ENCODE results near the gene TFR2. TPM values are rescaled to one million over a fixed set of nuclear protein-coding genes. Genes with fewer than 3 reads are reported as not detected.

Gene TFR2
- polyA plus RNA-seq (2013, experiment 1 of 2; ENCODE audit: insufficient read length), result 2.3 TPM
- polyA plus RNA-seq (2013, experiment 2 of 2; ENCODE audit: insufficient read length), result 0.97 TPM

DNA sequence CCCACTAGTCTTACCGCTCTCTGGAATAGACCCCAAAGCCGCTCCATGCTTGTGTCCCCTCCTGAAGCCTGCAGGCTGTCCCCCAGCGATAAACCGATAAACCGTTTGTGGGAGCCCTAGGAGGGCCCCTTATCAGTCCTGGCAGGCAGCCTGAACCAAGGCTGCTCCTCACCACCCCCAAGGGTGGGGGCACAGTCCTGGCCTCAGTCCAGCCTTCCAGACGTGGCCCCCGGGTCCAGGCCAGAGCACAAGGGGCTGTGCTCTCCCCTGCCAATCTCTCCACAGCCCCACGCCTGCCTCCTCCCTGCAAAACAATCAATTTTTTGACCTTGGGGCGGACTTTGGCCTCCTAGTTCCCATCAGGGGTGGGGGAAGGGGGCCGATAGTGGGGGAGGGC lies at the start of gene TFR2:
TSS of gene TFR2 (minus strand) at position 90 of the 397 bp plus-strand sequence. CDS start at position 47, 43 bp downstream.
- no peak for DNase-seq

GRCh38 chr7:100689230-100690135 lies 48.1 kb upstream of the TFR2 start:
- no peak for DNase-seq

DNA sequence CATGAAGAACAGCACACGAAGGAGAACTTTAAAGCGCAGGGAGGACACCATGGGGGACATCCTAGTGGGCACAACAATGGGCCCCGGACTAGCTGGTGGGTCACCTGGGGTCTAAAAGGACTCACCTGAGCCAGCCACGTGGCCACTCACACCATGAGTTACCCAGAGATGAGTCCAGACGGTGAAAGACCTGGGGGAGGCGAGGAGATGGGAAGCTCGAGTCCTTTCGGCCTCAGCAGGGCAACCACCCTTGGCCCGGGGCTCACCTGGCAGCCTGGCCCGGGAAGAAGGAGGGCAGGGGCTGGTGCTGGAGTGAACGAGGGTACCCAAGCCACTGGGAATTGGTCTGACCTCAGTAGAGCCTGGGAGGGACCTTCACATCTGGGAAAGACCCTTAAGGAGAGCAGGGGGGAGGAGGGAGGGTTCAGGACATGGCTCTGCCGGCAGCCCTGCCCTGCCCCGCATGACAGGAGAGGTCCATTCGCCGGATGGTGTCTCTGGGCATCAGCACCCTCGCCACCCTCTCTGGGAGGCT lies 47.0 kb upstream of the TFR2 start:
- no peak for DNase-seq

DNA sequence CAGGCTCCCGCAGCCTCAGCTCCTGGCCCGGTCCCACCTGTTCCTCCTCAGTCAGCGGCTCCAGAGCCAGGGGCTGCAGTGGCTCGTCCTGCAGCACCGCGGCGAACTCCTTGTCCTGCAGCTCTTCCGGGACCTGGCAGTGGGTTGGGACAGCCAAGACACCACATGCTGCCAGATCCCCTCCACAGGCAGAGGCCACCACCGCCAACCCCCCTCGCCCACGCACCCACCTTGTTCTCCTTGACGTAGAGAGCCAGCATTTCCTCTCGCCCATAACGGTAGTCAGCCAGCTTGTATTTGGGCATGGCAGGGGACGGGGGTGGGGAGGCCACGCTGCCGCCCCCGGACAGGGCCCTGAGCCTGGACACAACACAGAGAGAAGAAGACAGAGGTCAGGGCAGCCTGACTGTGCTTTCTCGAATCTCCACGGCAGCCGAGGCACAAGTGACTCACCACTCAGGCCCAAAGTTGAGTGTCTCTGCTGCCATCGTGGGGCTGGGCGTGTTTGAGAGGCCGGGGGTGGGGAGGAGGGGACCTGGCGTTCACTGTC lies 46.5 kb upstream of the TFR2 start:
- no peak for DNase-seq

GRCh38 chr7:100687261-100687660 lies 45.9 kb upstream of the TFR2 start:
- no peak for DNase-seq

DNA sequence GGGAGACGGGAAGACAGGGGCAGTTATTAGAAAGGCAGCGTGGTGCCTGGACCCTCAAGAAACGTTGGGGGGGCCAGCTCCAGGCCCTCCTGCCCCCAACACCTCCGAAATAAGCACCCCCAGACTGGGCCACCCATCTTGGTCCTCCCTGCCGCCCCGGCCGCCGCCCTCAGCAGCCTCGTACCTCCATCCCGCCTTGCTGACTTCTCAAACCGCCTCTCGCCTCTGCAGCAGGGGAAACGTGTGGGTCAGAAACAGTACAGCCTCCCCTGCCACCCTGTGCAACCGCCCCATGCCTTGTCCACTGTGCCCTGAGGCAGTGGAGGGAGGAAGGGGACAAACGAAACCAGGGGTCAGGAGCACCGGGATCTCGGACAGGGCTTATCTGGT lies 45.5 kb upstream of the TFR2 start:
- no peak for DNase-seq

GRCh38 chr7:100686201-100686821 lies 45.0 kb upstream of the TFR2 start:
- DNase-seq, result no peak

- DNase-seq, result no peak
Observed at GRCh38 chr7:100685631-100686145, 44.3 kb upstream of the TFR2 start.

DNA sequence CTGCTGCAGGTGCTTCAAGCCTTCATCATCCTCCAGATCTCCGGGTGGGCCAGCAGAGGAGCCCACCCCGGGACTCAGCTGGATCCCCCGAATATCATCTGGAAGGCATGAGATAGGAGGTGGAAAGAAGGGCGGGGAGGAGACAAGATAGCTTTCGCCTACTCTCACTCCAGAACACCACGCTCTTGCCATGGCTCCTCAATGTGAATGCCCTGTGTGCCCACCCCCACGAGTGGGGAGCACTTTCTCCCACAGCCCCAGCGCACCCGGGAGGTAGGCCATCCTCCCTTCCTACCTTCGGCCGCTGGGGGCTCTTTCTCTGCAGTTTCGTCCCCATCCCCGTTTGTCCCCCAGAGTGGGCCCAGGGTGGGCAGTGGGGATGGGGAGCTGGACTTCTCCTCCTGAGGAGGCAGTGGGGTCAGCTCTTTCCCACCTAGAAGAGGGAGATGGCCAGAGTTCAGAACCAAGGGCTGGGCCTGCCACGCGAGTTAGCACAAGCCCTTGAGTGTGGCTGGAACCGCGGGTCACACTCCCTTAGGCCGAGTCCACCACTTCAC lies 43.8 kb upstream of the TFR2 start:
- DNase-seq, result no peak

- no peak for DNase-seq
Observed at GRCh38 chr7:100684534-100685042, 43.2 kb upstream of the TFR2 start.

DNA sequence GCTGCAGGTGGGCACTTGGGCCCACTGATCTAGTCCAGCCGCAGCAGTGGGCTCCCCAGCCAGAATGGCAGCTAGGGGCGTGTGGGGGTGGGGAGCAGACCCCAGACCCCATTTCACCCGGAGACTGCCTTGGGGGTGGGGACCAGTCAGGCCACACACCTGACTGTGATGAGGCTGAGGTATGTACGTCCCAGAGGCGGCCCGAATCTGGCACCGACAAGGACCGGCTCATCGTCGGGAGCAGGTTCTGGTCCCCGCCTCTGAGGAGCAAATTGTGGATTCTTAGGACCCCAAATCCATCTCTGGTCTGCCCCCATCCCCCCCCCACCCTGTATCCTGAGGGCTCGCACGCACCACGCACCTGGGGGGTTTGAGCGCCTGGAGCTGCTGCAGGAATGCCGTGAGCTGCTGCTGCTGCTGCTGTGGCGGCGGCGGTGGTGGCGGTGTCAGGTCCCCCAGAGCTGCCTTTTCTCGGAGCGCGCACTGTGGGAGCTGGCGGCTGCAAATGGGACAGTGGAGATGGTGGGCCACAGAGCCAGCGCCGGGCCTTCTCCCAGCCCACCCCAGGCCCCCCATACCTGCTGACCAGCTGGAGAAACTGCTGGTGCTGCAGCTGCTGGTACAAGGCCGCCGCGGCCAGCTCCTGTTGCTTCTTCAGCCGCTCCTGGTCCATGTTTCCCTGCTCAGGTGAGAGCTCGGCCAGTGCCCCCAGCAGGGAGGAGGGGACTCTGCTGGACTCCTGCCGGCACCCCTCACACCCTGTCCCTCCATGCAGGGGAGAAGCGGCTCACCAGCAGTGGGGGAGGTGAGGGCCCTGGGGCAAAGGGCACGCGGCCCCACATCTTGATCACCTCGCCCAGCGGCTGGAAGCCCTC lies 42.5 kb upstream of the TFR2 start:
- DNase-seq, result no peak

DNA sequence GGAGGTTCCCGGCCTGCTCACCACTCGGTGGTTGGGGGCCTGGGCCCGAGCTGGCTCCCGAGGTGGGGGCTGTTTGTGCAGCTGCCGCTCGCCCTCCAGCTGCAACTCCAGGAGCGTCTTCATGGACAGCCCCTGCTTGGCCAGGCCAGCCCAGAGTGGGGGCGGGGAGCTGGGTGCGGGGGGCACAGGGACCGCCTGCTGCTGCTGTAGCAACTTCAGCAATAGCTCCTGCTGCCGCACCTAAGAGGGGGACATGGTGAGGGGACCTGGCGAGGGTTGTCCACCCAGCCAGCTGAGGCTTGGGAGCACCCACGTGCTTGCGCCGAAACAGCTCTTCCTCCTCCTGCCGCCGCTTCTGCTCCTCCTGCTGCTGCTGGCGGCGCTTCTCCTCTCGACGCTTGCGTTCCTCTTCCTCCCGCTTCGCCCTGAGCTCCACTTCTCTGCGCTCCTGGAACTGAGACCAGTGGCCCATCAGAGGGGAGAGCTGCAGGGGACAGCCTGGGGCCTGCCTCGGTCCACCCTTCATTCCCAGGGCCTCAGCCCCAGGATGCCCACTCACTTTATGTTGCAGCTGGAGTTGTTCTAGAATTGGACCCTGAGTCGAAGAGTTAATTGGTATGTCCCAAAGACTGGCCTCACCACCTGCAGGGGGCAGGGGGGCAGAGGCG lies 41.8 kb upstream of the TFR2 start:
- no peak for DNase-seq

- peak; percentile 30 for DNase-seq
Observed at GRCh38 chr7:100682228-100682741, 40.9 kb upstream of the TFR2 start.

- no peak for DNase-seq
Observed at GRCh38 chr7:100681491-100682227, 40.3 kb upstream of the TFR2 start.

DNA sequence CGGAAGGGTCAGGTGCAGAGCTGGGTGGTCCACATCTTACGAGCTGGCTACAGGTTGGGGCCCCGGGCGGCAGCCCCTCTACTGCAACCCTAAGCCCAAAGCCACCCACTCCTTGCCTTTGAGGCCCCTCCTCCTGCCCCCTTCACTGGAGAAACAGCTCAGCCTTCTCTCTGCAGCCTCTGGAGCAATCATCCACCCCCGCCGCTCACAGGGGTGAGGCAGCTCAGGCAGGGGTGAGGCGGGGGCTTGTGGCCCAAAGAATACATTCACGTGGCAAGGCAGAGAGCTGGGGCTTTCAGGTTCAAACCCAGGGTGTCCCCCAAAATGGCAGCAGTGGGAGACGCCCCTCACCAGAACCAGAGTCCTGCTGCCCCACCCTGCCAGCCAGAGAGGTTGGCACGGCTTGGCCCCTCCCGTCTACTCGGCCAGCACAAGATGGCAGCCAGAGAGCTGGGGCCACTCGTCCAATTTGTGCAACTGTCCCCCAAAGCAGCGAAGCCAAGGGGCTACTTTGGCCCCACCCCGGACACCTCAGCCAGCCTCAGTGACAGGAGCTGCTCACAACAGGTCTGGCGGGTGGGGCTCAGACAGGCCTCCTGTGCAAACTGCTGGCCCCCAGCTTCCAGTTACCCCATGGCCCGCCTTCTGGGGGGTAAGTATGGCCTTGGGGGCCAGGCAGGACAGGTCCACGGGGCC lies 39.4 kb upstream of the TFR2 start:
- no peak for DNase-seq

DNA sequence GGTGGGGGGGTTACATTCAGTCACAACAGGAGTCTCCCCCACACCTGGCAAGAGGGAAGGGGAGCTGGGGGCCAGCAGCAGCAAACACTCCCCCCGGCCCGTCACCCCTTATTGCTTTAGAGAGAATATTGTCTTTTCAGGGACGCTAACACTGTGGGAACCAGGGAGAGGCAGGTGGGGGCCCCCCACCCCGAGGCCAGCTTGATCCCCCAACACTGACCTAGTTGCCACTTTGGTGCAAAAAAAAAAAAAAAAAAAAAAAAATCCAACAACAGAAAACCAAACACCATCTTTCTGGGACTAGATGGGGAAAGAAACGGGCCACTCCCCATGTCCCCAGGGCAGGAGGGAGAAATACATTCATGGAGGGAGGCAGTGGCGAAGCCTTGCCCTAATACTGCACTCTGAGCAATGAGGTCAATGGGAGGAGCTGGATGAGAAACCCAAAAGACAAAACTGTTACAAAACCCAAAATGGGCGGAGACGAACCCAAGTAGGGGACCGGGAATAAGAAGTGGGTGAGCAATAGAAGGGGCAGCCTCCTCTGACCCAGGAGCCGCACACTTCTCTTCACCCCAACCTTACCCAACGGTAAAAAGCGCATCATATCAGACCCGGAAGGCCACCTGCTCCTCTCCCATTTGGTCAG lies 38.7 kb upstream of the TFR2 start:
- DNase-seq, result no peak

- no peak for DNase-seq
Observed at GRCh38 chr7:100679129-100679926, 38.0 kb upstream of the TFR2 start.
